Naive thymus-derived CD8-positive, alpha-beta T cell (primary cell): Measurements from ENCODE around the gene GTF2B. TPM values are rescaled to one million over a fixed set of nuclear protein-coding genes. Genes with fewer than 3 reads are reported as not detected.
"Not testable (repeated sequence)": the region's sequence is repeated elsewhere in the genome, so short reads cannot be mapped to it uniquely, and the experiment has no call there.

Experiments used
- ATAC-seq, 2 donors: fragments of 150-1000 bp; cut with Tn5 transposase in 1 of 2; sonication (Bioruptor Pico), chemical (Tn5 transposase) in 1 of 2; 1 replicate in 1 of 2; 2 replicates in 1 of 2; pipeline ENCODE4 v1.10.0; 2021; ENCODE audit warnings: mild to moderate bottlenecking in 2 of 2, moderate library complexity in 2 of 2
- POLR2A ChIA-PET: fragments of 350-600 bp; sonication (Branson Sonifier 250); formaldehyde crosslinking; loops from one replicate; lab custom pipeline; 2021; ENCODE audit warnings: antibody characterized with exemption; lab: Charles Lee
- DNase-seq, 10 donors: peaks; one replicate each; pipeline versions ENCODE4 v3.0.0 to v3.0.0-alpha.2; 2020 to 2022
- H3K27ac Mint-ChIP-seq, 10 donors: one replicate each; pipeline ENCODE4 v1.8.0; 2020 to 2022; ENCODE audit warnings: mild to moderate bottlenecking in 10 of 10, mixed read lengths in 10 of 10, moderate library complexity in 4 of 10, inconsistent platforms in 1 of 10
- H3K27me3 Mint-ChIP-seq, 5 donors: one replicate each; pipeline ENCODE4 v1.8.0; 2021 to 2022; ENCODE audit warnings: mixed read lengths in 5 of 5
- H3K36me3 Mint-ChIP-seq, 3 donors: one replicate each; pipeline ENCODE4 v1.8.0; 2020 to 2022; ENCODE audit warnings: mixed read lengths in 3 of 3, mild to moderate bottlenecking in 2 of 3, inconsistent platforms in 1 of 3
- H3K4me1 Mint-ChIP-seq, 4 donors: one replicate each; pipeline ENCODE4 v1.8.0; 2021 to 2022; ENCODE audit warnings: mixed read lengths in 4 of 4
- H3K4me3 Mint-ChIP-seq, 10 donors: one replicate each; pipeline ENCODE4 v1.8.0; 2020 to 2022; ENCODE audit warnings: mild to moderate bottlenecking in 10 of 10, mixed read lengths in 10 of 10, moderate library complexity in 6 of 10, inconsistent platforms in 1 of 10
- H3K9me3 Mint-ChIP-seq, 9 donors: one replicate each; pipeline ENCODE4 v1.8.0; 2020 to 2022; ENCODE audit warnings: mixed read lengths in 9 of 9, mild to moderate bottlenecking in 3 of 9, inconsistent platforms in 1 of 9, moderate library complexity in 1 of 9
- polyA plus RNA-seq, 3 donors: library from polyadenylated mRNA; unstranded; fragments of 300-500 nt; fragmentation: Illumina TruSeq; gene quantifications; one replicate each; pipeline ENCODE4 v1.2.3, GENCODE V29; 2021
- total RNA-seq, 8 experiments: library from RNA in 2 of 8; stranded (reverse) in 2 of 8; gene quantifications; one replicate each; pipeline ENCODE4 v1.2.3 and lab custom pipeline; 2021 to 2026

GTF2B gene
- total and polyA plus RNA-seq, 5 experiments from 2014 or later, result 43.1 to 56.8 (median 45.1) TPM

DNA sequence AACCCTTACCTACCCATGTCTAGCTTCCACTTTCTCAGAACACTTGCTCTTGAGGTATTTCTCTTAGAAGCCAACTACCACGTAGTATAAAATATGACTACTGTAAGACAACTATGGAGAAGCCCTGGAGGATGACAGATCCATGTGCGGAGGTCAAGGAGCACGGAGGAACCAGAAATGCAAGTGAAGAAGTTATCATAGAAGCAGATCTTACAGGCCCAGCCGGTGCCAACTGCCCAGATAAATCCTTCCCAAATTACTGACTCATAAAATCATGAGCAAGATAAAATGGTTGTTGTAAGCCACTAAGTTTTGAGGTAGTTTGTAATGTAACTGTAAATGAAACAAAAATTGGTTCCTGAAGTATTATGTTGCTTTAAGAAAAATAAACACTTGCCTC is 12.6 kb downstream of the GTF2B start:
- H3K9me3 Mint-ChIP-seq, result no peaks in the 10 kb centered on the region
- DNase-seq (no peak), ATAC-seq (no peak)
- peaks cover 0 to 64% (median 0%) of the 10 kb centered on the region in 3 donors for H3K36me3 Mint-ChIP-seq
- H3K4me1 Mint-ChIP-seq, result peaks cover 18 to 71% (median 58%) of the 10 kb centered on the region in 4 donors
- POLR2A ChIA-PET, result no interaction called here
- H3K27ac Mint-ChIP-seq, result peak overlapping the region in 2 of 10 donors; percentile 18 to 24
- H3K27me3 Mint-ChIP-seq, result no peaks in the 10 kb centered on the region
- no peak overlapping the region for H3K4me3 Mint-ChIP-seq

DNA sequence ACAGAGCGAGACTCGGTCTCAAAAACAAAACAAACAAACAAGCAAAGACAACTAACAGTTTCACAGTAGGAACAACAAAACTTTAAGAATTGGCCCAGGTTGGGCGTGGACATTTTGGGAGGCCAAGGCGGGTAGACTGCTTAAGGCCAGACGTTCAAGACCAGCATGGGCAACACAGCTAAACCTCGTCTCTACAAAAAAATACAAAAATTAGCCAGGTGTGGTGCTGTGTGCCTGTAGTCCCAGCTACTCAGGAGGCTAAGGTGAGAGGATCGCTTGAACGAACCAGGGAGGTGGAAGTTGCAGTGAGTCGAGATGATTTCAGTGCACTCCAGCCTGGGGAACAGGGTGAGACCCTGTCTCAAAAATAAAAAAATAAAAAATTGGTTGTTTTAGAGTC is 13.5 kb downstream of the GTF2B start:
- H3K27ac Mint-ChIP-seq, result peak overlapping the region in 4 of 10 donors; percentile 6 to 51 (median 20)
- no peaks in the 10 kb centered on the region for H3K9me3 Mint-ChIP-seq
- peak overlapping the region in 1 of 10 donors; percentile 15 for H3K4me3 Mint-ChIP-seq
- H3K36me3 Mint-ChIP-seq, result peaks cover 0 to 64% (median 0%) of the 10 kb centered on the region in 3 donors
- DNase-seq, result no peak
- no peaks in the 10 kb centered on the region for H3K27me3 Mint-ChIP-seq
- POLR2A ChIA-PET, result interaction anchor here (0.9 kb wide), 1 partner anchor 13 kb away, joined by 4 read pairs; no protein-coding TSS in a partner anchor
- peak in 1 of 2 donors; percentile 19 for ATAC-seq
- H3K4me1 Mint-ChIP-seq, result peaks cover 21 to 67% (median 53%) of the 10 kb centered on the region in 4 donors

DNA sequence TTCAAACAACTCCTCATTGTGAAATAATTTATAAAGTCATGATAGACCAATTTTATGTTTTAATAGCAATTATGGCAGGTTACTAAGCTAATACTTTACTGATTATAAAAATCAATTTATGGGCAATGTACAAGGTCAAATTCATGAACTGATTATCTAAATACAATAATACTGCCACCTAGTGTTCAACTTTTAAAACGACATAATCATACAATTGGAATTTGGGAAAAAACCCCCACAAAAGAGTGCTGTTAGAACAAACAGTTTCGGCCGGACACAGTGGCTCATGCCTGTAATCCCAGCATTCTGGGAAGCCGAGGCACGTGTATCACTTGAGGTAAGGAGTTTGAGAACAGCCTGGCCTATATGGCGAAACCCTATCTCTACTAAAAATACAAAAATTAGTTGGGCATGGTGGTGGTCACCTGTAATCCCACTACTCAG is 14.0 kb downstream of the GTF2B start:
- H3K27me3 Mint-ChIP-seq, result no peaks in the 10 kb centered on the region
- H3K36me3 Mint-ChIP-seq, result peaks cover 0 to 64% (median 0%) of the 10 kb centered on the region in 3 donors
- H3K4me3 Mint-ChIP-seq, result peak overlapping the region in 2 of 10 donors; percentile 15 to 51
- POLR2A ChIA-PET, result interaction anchor here (0.9 kb wide), 1 partner anchor 13 kb away, joined by 4 read pairs; no protein-coding TSS in a partner anchor
- DNase-seq, result peak in 3 of 10 donors; percentile 31 to 42 (median 32)
- no peak for ATAC-seq
- H3K4me1 Mint-ChIP-seq, result peaks cover 20 to 67% (median 53%) of the 10 kb centered on the region in 4 donors
- peak overlapping the region in 3 of 10 donors; percentile 6 to 51 (median 13) for H3K27ac Mint-ChIP-seq
- no peaks in the 10 kb centered on the region for H3K9me3 Mint-ChIP-seq

DNA sequence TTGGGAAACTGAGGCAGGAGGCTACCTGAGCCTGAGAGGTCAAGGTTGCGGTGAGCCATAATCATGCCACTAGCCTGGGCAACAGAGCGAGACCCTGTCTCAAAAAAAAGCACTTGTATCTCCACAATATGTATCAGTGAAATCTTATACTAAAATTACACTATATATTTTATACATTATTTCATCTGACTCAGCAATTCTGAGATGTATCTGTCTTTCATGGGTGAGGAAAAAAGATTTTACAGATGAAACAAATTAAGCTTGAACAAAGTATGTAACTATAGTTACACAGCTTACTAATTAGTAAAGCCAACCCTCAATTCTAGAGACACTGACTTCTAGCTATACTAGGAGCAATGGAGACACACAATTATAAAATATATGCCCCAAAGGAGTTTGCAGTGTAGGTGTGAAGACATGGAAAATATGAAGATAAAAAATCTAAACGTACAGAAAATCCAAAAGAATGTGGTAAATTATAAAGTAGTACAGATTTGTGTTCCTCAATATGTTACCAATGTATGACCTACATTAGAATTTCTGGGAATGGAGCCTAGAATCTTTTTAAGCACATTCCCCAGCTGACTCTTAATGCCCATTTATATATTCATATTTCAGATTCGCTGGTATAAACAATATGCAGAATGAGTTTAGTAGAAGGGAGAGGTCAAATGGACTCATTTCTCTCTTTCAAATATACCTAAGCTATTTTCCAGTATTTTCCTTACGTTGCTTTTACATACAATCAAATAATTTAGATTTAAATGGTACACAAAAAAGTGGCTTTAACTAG is 14.6 kb downstream of the GTF2B start:
- Mint-ChIP-seq H3K4me1 (peaks cover 17 to 62% (median 52%) of the 10 kb centered on the region in 4 donors), H3K36me3 (peaks cover 0 to 63% (median 0%) of the 10 kb centered on the region in 3 donors), H3K27me3 (no peaks in the 10 kb centered on the region), H3K9me3 (no peaks in the 10 kb centered on the region), H3K4me3 (no peak overlapping the region), H3K27ac (no peak overlapping the region)
- ATAC-seq, result no peak
- POLR2A ChIA-PET, result no interaction called here
- DNase-seq, result no peak

DNA sequence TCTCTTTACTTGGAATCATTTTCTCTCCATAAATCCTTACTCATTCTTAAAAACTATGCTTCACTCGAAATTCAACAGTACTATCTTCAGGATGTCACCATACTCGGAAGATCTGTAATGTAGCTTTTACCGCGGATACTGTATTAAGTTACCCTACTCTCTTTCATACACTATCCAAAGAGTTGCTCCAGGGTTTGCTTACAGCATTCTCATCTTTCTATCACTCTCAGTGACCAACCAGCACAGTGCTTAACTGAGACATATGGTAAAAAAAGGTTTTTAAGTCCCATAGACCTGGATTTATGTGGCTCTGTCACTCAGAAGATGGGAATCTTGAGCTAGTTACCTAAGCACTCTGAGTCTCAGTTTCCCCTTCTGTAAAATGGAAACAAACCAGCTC is 15.8 kb downstream of the GTF2B start:
- DNase-seq, result no peak
- H3K27me3 Mint-ChIP-seq, result no peaks in the 10 kb centered on the region
- POLR2A ChIA-PET, result interaction anchor here (0.6 to 1.0 kb wide), 2 partner anchors 16 to 191 kb away, joined by 3 read pairs; partner anchors contain the start of genes GTF2B and PKN2
- no peak overlapping the region for H3K4me3 Mint-ChIP-seq
- peaks cover 15 to 63% (median 52%) of the 10 kb centered on the region in 4 donors for H3K4me1 Mint-ChIP-seq
- H3K27ac Mint-ChIP-seq, result peak overlapping the region in 1 of 10 donors; percentile 7
- no peak for ATAC-seq
- no peaks in the 10 kb centered on the region for H3K9me3 Mint-ChIP-seq
- peaks cover 0 to 63% (median 0%) of the 10 kb centered on the region in 3 donors for H3K36me3 Mint-ChIP-seq

DNA sequence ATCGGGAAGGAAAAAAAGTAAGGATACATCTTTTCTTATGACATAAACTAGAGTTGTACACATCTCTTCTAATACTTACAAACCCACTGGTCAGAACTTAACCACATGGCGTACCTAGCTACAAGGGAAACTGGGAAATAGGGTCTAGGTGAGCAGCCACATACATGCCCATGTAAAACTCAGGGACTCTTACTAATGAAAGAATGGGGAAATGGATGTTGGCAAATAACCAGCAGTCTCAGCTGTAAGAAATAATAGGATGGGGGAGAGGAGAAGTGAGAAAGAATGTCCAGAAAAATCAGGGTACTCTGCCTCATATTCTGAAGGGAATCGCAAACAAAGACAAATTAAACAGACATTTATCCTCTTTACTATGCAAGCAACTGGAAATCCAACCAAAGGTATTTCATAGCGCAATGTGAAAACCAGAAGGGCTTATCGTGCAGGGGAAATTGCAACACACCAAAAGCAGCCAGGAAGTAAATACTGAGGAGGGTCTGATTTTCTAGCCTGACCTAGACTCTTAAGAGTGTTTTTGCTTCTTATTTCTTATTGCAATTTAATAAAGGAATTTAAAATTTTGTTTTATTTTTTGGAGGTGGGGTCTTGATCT is 17.5 kb downstream of the GTF2B start:
- peaks cover 0 to 49% (median 2%) of the 10 kb centered on the region in 3 donors for H3K36me3 Mint-ChIP-seq
- no peaks in the 10 kb centered on the region for H3K9me3 Mint-ChIP-seq
- ATAC-seq (no peak), DNase-seq (no peak)
- peaks cover 18 to 67% (median 56%) of the 10 kb centered on the region in 4 donors for H3K4me1 Mint-ChIP-seq
- peak overlapping the region in 2 of 10 donors; percentile 0 to 29 for H3K4me3 Mint-ChIP-seq
- peak overlapping the region in 5 of 10 donors; percentile 1 to 57 (median 34) for H3K27ac Mint-ChIP-seq
- POLR2A ChIA-PET, result interaction anchor here (0.6 to 1.3 kb wide), 2 partner anchors 18 to 708 kb away, joined by 3 to 4 read pairs; partner anchors contain the start of gene GTF2B
- no peaks in the 10 kb centered on the region for H3K27me3 Mint-ChIP-seq

DNA sequence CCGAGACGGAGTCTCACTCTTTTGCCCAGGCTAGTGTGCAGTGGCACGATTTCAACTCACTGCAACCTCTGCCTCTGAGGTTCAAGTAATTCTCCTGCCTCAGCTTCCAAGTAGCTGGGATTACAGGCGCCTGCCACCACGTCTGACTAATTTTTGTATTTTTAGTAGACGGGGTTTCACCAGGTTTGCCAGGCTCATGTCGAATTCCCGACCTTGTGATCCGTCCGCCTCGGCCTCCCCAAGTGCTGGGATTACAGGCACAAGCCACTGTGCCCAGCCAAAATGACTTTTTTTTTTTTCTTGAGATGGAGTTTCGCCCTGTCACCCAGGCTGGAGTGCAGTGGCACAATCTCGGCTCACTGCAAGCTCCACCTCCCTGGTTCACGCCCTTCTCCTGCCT is 21.7 kb downstream of the GTF2B start:
- ATAC-seq, H3K27me3 Mint-ChIP-seq, POLR2A ChIA-PET, DNase-seq, H3K9me3 Mint-ChIP-seq, H3K4me3 Mint-ChIP-seq: not testable (repeated sequence)
- peaks cover 26 to 78% (median 56%) of the 10 kb centered on the region in 4 donors for H3K4me1 Mint-ChIP-seq
- H3K36me3 Mint-ChIP-seq, result peaks cover 0 to 39% (median 2%) of the 10 kb centered on the region in 3 donors
- peak overlapping the region in 3 of 10 donors; percentile 26 to 46 (median 40) for H3K27ac Mint-ChIP-seq

DNA sequence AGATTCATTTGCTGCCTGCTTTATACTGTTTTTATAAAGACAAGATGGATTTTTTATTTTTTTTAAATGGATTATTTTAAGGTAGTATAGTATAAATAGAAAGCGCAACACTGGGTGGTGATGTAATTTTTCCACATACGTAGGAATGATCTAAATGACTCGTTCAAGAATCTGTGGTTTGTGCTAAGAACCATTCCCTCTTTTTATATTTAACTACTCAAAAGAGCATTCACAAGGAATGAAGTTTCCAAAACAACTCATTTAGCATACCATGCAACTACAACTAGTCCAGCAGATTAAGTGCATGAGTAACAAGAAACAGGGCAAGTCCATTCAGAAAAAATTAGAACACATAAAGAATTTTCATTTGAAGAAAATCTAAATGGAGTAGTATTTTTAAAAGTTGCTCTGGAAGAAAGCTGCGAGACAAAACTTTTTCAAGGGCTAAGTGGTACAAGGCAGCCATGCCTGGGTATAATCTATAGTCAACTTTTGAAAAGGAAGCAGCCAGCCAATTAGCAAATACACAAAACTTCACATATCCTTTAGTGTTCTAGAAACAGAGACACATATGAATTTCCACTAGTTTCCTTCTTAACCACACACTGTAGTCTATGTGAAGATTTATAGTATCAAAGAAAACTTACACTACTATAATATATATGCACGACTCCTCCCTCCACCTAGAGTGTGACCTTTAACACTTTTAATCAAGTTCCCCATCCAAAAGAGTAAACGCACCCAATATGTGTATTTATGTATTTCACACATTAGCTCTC is 23.4 kb downstream of the GTF2B start:
- POLR2A ChIA-PET, result no interaction called here
- DNase-seq, result no peak
- Mint-ChIP-seq H3K9me3 (no peaks in the 10 kb centered on the region), H3K4me1 (peaks cover 22 to 77% (median 57%) of the 10 kb centered on the region in 4 donors), H3K27ac (peak overlapping the region; percentile 4 to 83 (median 49)), H3K27me3 (no peaks in the 10 kb centered on the region), H3K36me3 (peaks cover 4 to 40% (median 6%) of the 10 kb centered on the region in 3 donors), H3K4me3 (peak overlapping the region in 6 of 10 donors; percentile 8 to 56 (median 25))
- ATAC-seq, result peak in 1 of 2 donors; percentile 31

DNA sequence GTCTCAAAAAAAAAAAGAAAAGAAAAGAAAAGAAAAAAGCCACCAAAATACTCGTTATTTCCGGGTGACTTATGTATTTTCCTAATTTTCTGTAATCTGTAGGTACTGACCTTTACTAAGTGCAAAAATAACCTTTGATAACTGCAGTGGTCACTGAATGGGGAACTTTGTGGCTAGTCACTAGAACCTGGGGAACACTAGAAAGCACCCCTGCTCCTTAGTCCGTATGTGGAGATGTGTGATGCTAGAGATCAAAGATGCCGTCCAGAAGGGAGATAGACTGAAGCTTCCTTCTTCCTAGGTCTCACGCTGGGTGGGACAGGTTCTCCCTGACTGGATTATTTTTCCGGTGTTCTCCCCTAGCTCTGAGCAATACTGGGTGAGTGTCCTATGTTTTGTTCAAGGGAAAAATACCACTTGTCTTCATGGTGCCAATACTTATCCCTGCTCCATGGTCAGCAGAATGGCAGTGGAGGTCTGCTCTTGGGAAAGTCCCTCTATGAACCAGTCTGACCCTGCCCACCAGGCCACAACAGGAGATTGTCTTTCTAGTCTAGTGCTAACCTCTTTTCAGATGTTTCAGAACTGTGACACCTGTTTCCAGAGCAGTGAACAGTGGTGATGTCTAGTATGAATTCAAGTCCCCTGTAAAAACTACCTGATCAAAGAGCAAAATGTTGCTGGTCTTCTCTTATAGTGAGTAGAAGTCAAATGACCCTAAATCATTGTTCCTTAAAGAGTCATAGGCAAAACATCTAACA is 39.9 kb downstream of the GTF2B start:
- Mint-ChIP-seq H3K27ac (peak overlapping the region in 8 of 10 donors; percentile 2 to 73 (median 36)), H3K27me3 (no peaks in the 10 kb centered on the region), H3K9me3 (no peaks in the 10 kb centered on the region), H3K36me3 (peaks cover 0 to 49% (median 18%) of the 10 kb centered on the region in 3 donors), H3K4me1 (peaks cover 0 to 7% (median 3%) of the 10 kb centered on the region in 4 donors), H3K4me3 (no peak overlapping the region)
- POLR2A ChIA-PET, result no interaction called here
- DNase-seq (no peak), ATAC-seq (peak; percentile 16 to 18)

DNA sequence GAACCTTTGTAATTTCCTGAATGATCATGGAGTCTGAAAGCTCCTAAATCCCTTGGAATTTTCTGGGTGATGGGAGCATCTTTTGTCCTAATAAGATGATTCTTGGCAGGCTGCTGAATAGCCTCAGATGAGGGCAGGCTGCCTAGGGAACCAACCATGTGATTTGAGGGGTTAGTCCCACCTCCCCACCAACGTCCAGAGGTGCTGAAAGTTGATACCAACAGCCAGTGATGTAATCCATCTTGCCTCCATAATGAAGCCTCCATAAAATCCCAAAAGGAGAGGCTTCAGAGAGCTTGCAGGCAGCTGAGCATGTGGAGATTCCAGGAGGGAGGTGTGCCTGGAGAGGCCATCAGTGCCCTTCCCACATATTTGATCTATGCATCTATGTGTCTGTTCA is 43.7 kb downstream of the GTF2B start:
- peaks cover 0 to 3% (median 0%) of the 10 kb centered on the region in 4 donors for H3K4me1 Mint-ChIP-seq
- H3K36me3 Mint-ChIP-seq, result peaks cover 0 to 16% (median 7%) of the 10 kb centered on the region in 3 donors
- no peak overlapping the region for H3K4me3 Mint-ChIP-seq
- H3K9me3 Mint-ChIP-seq, result no peaks in the 10 kb centered on the region
- POLR2A ChIA-PET, result no interaction called here
- H3K27me3 Mint-ChIP-seq, result no peaks in the 10 kb centered on the region
- DNase-seq, result no peak
- ATAC-seq, result no peak
- peak overlapping the region in 2 of 10 donors; percentile 41 to 67 for H3K27ac Mint-ChIP-seq

DNA sequence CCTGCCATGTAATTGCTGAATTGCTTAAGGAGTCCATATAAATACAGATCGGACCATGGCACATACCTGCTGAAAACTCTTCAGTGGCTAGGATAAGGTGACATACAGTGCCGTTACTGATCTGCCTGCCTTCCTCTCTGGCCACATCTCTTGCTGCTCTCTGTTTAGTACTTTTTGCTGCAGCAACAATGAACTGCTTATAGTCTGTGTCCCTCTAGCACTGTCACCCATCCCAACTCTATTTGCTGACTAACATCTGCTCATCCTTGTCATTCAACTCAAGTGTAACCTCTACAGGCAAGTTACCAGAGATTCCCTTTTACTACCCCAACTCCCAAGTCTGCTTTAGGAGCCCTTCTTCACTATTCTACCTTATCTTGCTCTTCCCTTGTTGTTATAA is 65.6 kb downstream of the GTF2B start:
- Mint-ChIP-seq H3K4me3 (no peak overlapping the region), H3K27ac (peak overlapping the region in 2 of 10 donors; percentile 2 to 38), H3K4me1 (no peaks in the 10 kb centered on the region), H3K27me3 (no peaks in the 10 kb centered on the region), H3K36me3 (peaks cover 7 to 60% (median 10%) of the 10 kb centered on the region in 3 donors), H3K9me3 (no peaks in the 10 kb centered on the region)
- POLR2A ChIA-PET, result no interaction called here
- DNase-seq (no peak), ATAC-seq (no peak)
